ENCODE data around the gene C5orf63.
"Not testable (repeated sequence)": the region's sequence is repeated elsewhere in the genome, so short reads cannot be mapped to it uniquely, and the experiment has no call there.

The C5orf63 gene

GRCh38 chr5:127056896-127057295 is 16.4 kb downstream of the C5orf63 start:
- TF ChIP-seq, protein P1, sequence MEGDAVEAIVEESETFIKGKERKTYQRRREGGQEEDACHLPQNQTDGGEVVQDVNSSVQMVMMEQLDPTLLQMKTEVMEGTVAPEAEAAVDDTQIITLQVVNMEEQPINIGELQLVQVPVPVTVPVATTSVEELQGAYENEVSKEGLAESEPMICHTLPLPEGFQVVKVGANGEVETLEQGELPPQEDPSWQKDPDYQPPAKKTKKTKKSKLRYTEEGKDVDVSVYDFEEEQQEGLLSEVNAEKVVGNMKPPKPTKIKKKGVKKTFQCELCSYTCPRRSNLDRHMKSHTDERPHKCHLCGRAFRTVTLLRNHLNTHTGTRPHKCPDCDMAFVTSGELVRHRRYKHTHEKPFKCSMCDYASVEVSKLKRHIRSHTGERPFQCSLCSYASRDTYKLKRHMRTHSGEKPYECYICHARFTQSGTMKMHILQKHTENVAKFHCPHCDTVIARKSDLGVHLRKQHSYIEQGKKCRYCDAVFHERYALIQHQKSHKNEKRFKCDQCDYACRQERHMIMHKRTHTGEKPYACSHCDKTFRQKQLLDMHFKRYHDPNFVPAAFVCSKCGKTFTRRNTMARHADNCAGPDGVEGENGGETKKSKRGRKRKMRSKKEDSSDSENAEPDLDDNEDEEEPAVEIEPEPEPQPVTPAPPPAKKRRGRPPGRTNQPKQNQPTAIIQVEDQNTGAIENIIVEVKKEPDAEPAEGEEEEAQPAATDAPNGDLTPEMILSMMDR (conservative IDR thresholded peaks at IDR 0.05; ENCODE audit: low read depth), result no peak
- ChIA-PET POLR2A (ENCODE audit: low non-redundant PET) (interaction anchor here (0.5 kb wide), 1 partner anchor 1070 kb away, joined by 4 read pairs; no protein-coding TSS in a partner anchor), CTCF (interaction anchor here (0.6 kb wide), 2 partner anchors 200 to 309 kb away, joined by 4 to 6 read pairs; no protein-coding TSS in a partner anchor)
- H3K27ac ChIP-seq, result no peak overlapping the region
- no peak for DNase-seq (ENCODE audit: low spot score)

DNA sequence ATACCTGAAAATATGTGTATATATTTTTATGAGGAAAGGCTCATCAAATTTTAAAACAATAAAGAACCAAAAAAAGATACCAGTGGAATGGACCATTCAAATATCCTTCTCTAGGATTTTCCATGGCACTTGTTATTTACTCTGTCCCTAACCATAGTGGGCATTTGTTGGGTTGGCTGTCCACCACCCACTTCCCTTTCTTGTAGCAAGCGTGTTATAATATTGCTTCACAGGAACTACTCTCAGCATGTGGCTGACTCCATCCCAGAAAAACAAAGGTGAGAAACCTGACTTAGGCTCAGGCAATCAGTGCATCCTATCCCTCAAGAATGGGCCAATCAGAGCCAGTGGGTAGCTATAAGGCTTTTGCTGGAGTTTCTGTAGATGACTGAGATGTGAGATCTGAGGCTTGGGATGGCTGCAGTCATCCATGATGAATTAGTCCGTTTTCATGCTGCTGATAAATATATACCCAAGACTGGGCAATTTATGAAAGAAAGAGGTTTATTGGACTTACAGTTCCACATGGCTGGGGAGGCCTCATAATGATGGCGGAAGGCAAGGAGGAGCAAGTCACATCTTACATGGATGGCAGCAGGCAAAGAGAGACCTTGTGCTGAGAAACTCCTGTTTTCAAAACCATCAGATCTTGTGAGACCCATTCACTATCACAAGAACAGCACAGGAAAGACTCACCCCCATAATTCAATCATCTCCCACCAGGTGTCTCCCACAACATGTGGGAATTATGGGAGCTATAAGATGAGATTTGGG is 17.2 kb downstream of the C5orf63 start:
- H3K27ac ChIP-seq, result no peak overlapping the region
- no peak for DNase-seq (ENCODE audit: low spot score)
- ChIA-PET POLR2A (ENCODE audit: low non-redundant PET) (no interaction called here), CTCF (interaction anchor here (0.6 kb wide), 2 partner anchors 200 to 310 kb away, joined by 4 to 6 read pairs; no protein-coding TSS in a partner anchor)
- TF ChIP-seq, protein P1 (conservative IDR thresholded peaks at IDR 0.05; ENCODE audit: low read depth), result no peak

- DNase-seq (ENCODE audit: low spot score); CTCF ChIA-PET; POLR2A ChIA-PET (ENCODE audit: low non-redundant PET); H3K27ac ChIP-seq: not testable (repeated sequence)
Measured at GRCh38 chr5:127053551-127053950, 19.8 kb downstream of the C5orf63 start.

DNA sequence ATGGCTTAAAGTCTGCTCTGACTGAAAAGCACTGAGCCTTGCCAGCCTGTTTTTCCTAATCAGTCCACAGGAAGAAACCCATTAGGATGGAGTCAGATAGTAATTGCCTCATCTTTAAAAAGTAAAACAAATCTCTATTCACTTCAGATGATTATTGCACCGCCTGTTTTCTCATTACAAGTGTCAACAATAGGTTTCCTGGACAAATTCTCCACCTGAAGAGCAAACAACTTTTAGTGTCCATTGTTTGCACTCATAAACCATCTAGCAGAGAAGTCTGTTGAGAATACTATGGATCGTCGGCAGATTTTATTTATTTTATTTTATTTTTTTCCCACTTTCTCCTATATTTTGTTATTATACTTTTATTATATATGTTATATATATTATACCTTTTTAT is 20.3 kb downstream of the C5orf63 start:
- H3K27ac ChIP-seq, result no peak overlapping the region
- POLR2A ChIA-PET (ENCODE audit: low non-redundant PET), result no interaction called here
- no peak for DNase-seq (ENCODE audit: low spot score)
- TF ChIP-seq, protein P1 (conservative IDR thresholded peaks at IDR 0.05; ENCODE audit: low read depth), result no peak
- CTCF ChIA-PET, result no interaction called here

GRCh38 chr5:127051591-127051990 is 21.7 kb downstream of the C5orf63 start:
- POLR2A ChIA-PET (ENCODE audit: low non-redundant PET), result no interaction called here
- CTCF ChIA-PET, result no interaction called here
- DNase-seq (ENCODE audit: low spot score), result no peak
- TF ChIP-seq, protein P1 (conservative IDR thresholded peaks at IDR 0.05; ENCODE audit: low read depth), result no peak
- no peak overlapping the region for H3K27ac ChIP-seq

- ChIA-PET CTCF (interaction anchor here (0.6 to 0.7 kb wide), 2 partner anchors 9 to 1490 kb away, joined by 3 to 4 read pairs; no protein-coding TSS in a partner anchor), POLR2A (ENCODE audit: low non-redundant PET) (no interaction called here)
- TF ChIP-seq, protein P1 (conservative IDR thresholded peaks at IDR 0.05; ENCODE audit: low read depth), result no peak
- DNase-seq (ENCODE audit: low spot score), result no peak
- no peak overlapping the region for H3K27ac ChIP-seq
Measured at GRCh38 chr5:127046343-127047072, 26.8 kb downstream of the C5orf63 start.

DNA sequence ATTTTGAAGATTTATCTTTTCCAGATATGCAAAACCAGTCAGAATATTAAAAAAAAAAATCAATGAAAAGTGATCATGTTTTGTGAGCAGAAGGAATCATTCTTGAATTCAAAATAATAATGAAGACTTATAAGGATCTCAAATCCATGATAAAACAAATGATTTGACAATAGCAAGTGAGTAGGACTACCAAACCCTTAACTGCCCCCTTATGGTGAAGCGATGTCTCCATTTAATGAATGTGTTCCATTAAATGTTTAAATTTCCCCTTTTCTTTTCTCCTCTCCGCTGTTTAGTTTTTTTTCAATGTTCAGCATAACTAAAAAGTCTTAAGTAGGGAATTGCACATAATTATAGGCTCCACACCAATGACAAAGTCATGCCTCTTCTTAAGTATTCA is 30.7 kb downstream of the C5orf63 start:
- ChIA-PET POLR2A (ENCODE audit: low non-redundant PET) (no interaction called here), CTCF (no interaction called here)
- H3K27ac ChIP-seq, result no peak overlapping the region
- DNase-seq (ENCODE audit: low spot score), result no peak
- TF ChIP-seq, protein P1 (conservative IDR thresholded peaks at IDR 0.05; ENCODE audit: low read depth), result no peak

Data from RWPE1 (cell line).